T-helper 1 cell treated with Interleukin-12 subunit alpha and Interleukin-12 subunit beta and Interleukin-4 antibody, amounts not matched to agents 30 ng/mL and 1 ng/mL, for 36 hours (primary cell): ENCODE results near the gene THOC5. TPM values are rescaled to one million over a fixed set of nuclear protein-coding genes. Genes with fewer than 3 reads are reported as not detected.
"Not testable (repeated sequence)": the region's sequence is repeated elsewhere in the genome, so short reads cannot be mapped to it uniquely, and the experiment has no call there.

Source experiments
- intact Hi-C: fragments of 100-400 bp; cut with micrococcal nuclease; formaldehyde crosslinking; loops from one replicate; pipeline ENCODE4 v1.15.1; 2024
- total RNA-seq: library from RNA; stranded (reverse); gene quantifications from 2 replicates; pipeline ENCODE4 v1.2.3, GENCODE V29; 2022

THOC5 gene
- total RNA-seq, 1 donor from 2014 or later, result 56.0 TPM

GRCh38 chr22:29563652-29564460, 10.3 kb upstream of the THOC5 start:
- intact Hi-C loops, result no loop called here

- intact Hi-C loops, result loop anchor here (10.0 kb wide), 1 partner anchor 1525 kb away; the partner anchor contains the start of gene SMTN
Measured at GRCh38 chr22:29559853-29560252, 6.3 kb upstream of the THOC5 start.

GRCh38 chr22:29559030-29559429, 5.5 kb upstream of the THOC5 start:
- intact Hi-C loops, result loop anchor here (10.0 kb wide), 1 partner anchor 1526 kb away; the partner anchor contains the start of gene SMTN

- intact Hi-C loops, result loop anchor here (2.0 to 10.0 kb wide), 2 partner anchors 772 to 1530 kb away; partner anchors contain the start of genes SMTN and TBC1D10A
Measured at GRCh38 chr22:29555065-29555644, 1.6 kb upstream of the THOC5 start.

- intact Hi-C loops, result loop anchor here (10.0 kb wide), 1 partner anchor 1532 kb away; the partner anchor contains the start of gene SMTN
Measured at GRCh38 chr22:29552357-29552756, 1.2 kb downstream of the THOC5 start.

- intact Hi-C loops, result loop anchor here (10.0 kb wide), 1 partner anchor 1535 kb away; the partner anchor contains the start of gene SMTN
Measured at GRCh38 chr22:29550005-29550404, 3.6 kb downstream of the THOC5 start.

GRCh38 chr22:29545045-29545444, 8.5 kb downstream of the THOC5 start:
- intact Hi-C loops, result not testable (repeated sequence)

- intact Hi-C loops, result no loop called here
Measured at GRCh38 chr22:29541845-29542244, 11.7 kb downstream of the THOC5 start.

GRCh38 chr22:29539105-29539504, 14.5 kb downstream of the THOC5 start:
- intact Hi-C loops, result no loop called here

GRCh38 chr22:29536411-29536810, 17.1 kb downstream of the THOC5 start:
- intact Hi-C loops, result no loop called here

GRCh38 chr22:29531419-29531818, 22.1 kb downstream of the THOC5 start:
- intact Hi-C loops, result no loop called here

- intact Hi-C loops, result no loop called here
Measured at GRCh38 chr22:29530716-29531115, 22.8 kb downstream of the THOC5 start.

GRCh38 chr22:29528144-29528543, 25.4 kb downstream of the THOC5 start:
- intact Hi-C loops, result no loop called here

- intact Hi-C loops, result loop anchor here (1.0 kb wide), 2 partner anchors 54 to 129 kb away; no protein-coding TSS in a partner anchor
Measured at GRCh38 chr22:29524442-29525191, 28.9 kb downstream of the THOC5 start.

- intact Hi-C loops, result loop anchor here (1.0 kb wide), 2 partner anchors 53 to 128 kb away; no protein-coding TSS in a partner anchor
Measured at GRCh38 chr22:29523761-29524160, 29.8 kb downstream of the THOC5 start.

GRCh38 chr22:29521526-29521925, 32.0 kb downstream of the THOC5 start:
- intact Hi-C loops, result no loop called here

GRCh38 chr22:29520851-29521250, 32.7 kb downstream of the THOC5 start:
- intact Hi-C loops, result no loop called here

GRCh38 chr22:29519996-29520395, 33.6 kb downstream of the THOC5 start:
- intact Hi-C loops, result no loop called here

GRCh38 chr22:29518427-29518826, 35.1 kb downstream of the THOC5 start:
- intact Hi-C loops, result no loop called here

- intact Hi-C loops, result no loop called here
Measured at GRCh38 chr22:29517215-29517908, 36.2 kb downstream of the THOC5 start.

GRCh38 chr22:29512031-29512430, 41.5 kb downstream of the THOC5 start:
- intact Hi-C loops, result no loop called here
